ENCODE measurements around the gene SFTPA1. TPM values are rescaled to one million over a fixed set of nuclear protein-coding genes. Genes with fewer than 3 reads are reported as not detected.

Gene SFTPA1
- not detected in 2 replicates for total RNA-seq

DNA sequence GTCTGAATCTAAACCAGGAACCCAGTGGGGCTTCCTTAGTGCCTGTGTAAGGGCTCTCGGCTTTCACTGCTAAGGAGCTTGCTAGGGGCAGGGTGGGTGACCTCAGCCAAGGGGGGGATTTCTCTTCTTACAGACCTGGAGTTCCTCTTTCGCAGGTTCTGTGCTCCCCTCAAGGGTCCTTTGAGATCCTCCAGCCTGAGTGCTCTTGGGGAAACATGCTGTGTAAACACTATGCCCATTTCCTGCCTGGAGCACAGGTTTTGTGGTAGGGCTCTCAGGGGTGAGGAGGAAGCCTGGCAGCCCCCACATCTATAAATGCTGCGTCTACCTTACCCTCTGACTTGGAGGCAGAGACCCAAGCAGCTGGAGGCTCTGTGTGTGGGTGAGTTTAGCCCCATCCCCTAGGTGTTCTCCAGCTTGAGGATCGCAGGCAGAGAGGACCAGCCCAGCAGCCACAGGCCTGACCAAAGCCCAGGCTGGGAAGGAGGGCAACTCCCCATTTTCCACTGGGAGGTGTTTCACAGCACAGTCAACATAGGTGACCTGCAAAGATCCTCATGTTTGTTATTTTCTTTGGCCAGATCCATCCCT is at the start of gene SFTPA1:
SFTPA1 (plus strand) TSS at position 339 of the 591 bp plus-strand sequence. CDS start 887 bp downstream, outside the sequence.

Other genes with a start within 250 kb of the SFTPA1 start
- 101 and 106 TPM in 2 replicates for gene ZCCHC24, start 165.3 kb upstream of the SFTPA1 start, total RNA-seq
- gene EIF5AL1, start 98.4 kb upstream of the SFTPA1 start, total RNA-seq = 0.36 and 0.49 TPM in 2 replicates
- not detected in 2 replicates for gene SFTPA2, start 50.5 kb upstream of the SFTPA1 start, total RNA-seq
- gene NUTM2B, start 92.3 kb downstream of the SFTPA1 start, total RNA-seq = 0.61 and 0.81 TPM in 2 replicates
- not detected in 2 replicates for gene NUTM2E, start 215.8 kb downstream of the SFTPA1 start, total RNA-seq

Data from hair follicle dermal papilla cell (primary cell).